DOHH2 (cell line): ENCODE results near the gene TP53I11.

Source experiments
- H3F3A ChIP-seq: fragments of 200-600 bp; sonication (generic), shearing (Covaris generic); 2 replicates; pipeline ENCODE4 v1.6.0; 2016; ENCODE audit warnings: antibody characterized with exemption, mild to moderate bottlenecking; ENCODE audit not compliant: control insufficient read depth, insufficient read depth
- H3K27ac ChIP-seq: fragments of 200-600 bp; sonication (generic); 2 replicates; pipeline ENCODE4 v1.5.1; 2014; ENCODE audit warnings: low read depth, mild to moderate bottlenecking, low read length, moderate library complexity
- H3K27me3 ChIP-seq: fragments of 200-600 bp; sonication (generic); 2 replicates; pipeline ENCODE4 v1.6.1; 2014; ENCODE audit warnings: mild to moderate bottlenecking, low read length, mixed read lengths; ENCODE audit not compliant: control insufficient read depth
- H3K36me3 ChIP-seq: fragments of 200-600 bp; sonication (generic); 2 replicates; pipeline ENCODE4 v1.6.1; 2014; ENCODE audit warnings: mild to moderate bottlenecking, low read length, moderate library complexity, mixed read lengths; ENCODE audit not compliant: control insufficient read depth
- H3K4me1 ChIP-seq: fragments of 200-600 bp; sonication (generic); 2 replicates; pipeline ENCODE4 v1.6.1; 2014; ENCODE audit warnings: mild to moderate bottlenecking, low read length, mixed read lengths; ENCODE audit not compliant: control insufficient read depth
- H3K4me2 ChIP-seq: fragments of 200-600 bp; sonication (generic); 2 replicates; pipeline ENCODE4 v1.6.0; 2014; ENCODE audit warnings: mild to moderate bottlenecking, low read length, moderate library complexity
- H3K4me3 ChIP-seq: fragments of 200-600 bp; sonication (generic); 2 replicates; pipeline ENCODE4 v1.5.1; 2014; ENCODE audit warnings: mild to moderate bottlenecking, low read length, mixed read lengths
- H3K79me2 ChIP-seq: fragments of 200-600 bp; sonication (generic); 2 replicates; pipeline ENCODE4 v1.6.1; 2014; ENCODE audit warnings: mild to moderate bottlenecking, low read length, mixed read lengths; ENCODE audit not compliant: control insufficient read depth
- H3K9me2 ChIP-seq: fragments of 200-600 bp; sonication (generic); replicated peaks from 2 replicates; pipeline ENCODE4 v1.6.1; 2014; ENCODE audit warnings: mild to moderate bottlenecking, low read length, mixed read lengths; ENCODE audit not compliant: control insufficient read depth
- H3K9me3 ChIP-seq: fragments of 200-600 bp; sonication (generic); 2 replicates; pipeline ENCODE4 v1.6.1; 2014; ENCODE audit warnings: antibody characterized with exemption, low read length, mixed read lengths; ENCODE audit not compliant: control insufficient read depth, insufficient read depth
- H4K20me1 ChIP-seq: fragments of 200-600 bp; sonication (generic); 2 replicates; pipeline ENCODE4 v1.6.0; 2014; ENCODE audit warnings: low read depth, mild to moderate bottlenecking, antibody characterized with exemption, low read length, moderate library complexity; ENCODE audit not compliant: control insufficient read depth, insufficient read depth
- EZH2phosphoT487 ChIP-seq: fragments of 200-600 bp; sonication (generic); IDR thresholded peaks from 2 replicates; pipeline ENCODE4 v1.6.1; 2017; ENCODE audit warnings: borderline replicate concordance, mild to moderate bottlenecking, antibody characterized with exemption, low read length, moderate library complexity, mixed read lengths
- TF ChIP-seq, protein P1 (sequence below): fragments of 200-600 bp; sonication (generic); IDR thresholded peaks from one replicate; pipeline ENCODE4 v1.5.1; 2014; ENCODE audit warnings: antibody characterized with exemption, mild to moderate bottlenecking, low read depth, low read length; ENCODE audit not compliant: poor library complexity, severe bottlenecking

TP53I11 gene

DNA sequence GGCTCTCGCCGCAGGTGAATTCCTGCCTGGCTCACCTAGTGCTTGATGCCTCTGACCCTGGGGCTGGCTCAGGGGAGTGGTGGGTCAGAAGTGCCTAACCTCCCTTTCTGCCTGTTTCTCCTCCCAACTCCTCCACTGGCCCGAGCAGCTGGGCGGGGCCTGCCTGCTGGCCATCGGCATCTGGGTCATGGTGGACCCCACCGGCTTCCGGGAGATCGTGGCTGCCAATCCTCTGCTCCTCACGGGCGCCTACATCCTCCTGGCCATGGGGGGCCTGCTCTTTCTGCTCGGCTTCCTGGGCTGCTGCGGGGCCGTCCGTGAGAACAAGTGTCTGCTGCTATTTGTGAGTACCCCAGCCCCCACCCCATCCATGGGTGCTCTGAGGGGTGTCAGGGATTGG lies 41.1 kb downstream of the TP53I11 start:
- Histone ChIP-seq H3K4me2 (no peak overlapping the region), H3K4me1 (peaks cover 17% of the 10 kb centered on the region)

DNA sequence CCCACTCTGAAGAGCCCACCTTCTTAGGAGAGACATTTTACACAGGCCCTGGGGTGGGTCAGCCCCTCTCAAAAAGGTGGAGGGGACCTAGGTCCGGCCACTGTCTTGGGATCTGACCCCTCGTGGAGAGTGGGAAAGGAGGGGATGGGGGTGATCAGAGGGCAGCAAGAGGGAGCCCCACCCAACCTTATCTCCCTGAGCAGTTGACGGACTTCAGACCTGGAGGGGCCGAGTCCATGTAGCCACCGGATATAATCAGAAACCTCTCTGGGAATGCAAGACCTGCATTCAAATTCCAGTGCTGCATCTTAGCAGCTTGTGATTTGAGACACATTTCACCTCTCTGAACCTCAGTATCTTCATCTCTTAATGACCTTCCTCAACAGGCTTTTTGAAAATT lies 44.0 kb downstream of the TP53I11 start:
- no peaks in the 10 kb centered on the region for H3K9me2 ChIP-seq
- TF ChIP-seq EZH2phosphoT487: no peak
- TF ChIP-seq, protein P1, sequence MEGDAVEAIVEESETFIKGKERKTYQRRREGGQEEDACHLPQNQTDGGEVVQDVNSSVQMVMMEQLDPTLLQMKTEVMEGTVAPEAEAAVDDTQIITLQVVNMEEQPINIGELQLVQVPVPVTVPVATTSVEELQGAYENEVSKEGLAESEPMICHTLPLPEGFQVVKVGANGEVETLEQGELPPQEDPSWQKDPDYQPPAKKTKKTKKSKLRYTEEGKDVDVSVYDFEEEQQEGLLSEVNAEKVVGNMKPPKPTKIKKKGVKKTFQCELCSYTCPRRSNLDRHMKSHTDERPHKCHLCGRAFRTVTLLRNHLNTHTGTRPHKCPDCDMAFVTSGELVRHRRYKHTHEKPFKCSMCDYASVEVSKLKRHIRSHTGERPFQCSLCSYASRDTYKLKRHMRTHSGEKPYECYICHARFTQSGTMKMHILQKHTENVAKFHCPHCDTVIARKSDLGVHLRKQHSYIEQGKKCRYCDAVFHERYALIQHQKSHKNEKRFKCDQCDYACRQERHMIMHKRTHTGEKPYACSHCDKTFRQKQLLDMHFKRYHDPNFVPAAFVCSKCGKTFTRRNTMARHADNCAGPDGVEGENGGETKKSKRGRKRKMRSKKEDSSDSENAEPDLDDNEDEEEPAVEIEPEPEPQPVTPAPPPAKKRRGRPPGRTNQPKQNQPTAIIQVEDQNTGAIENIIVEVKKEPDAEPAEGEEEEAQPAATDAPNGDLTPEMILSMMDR: no peak
- no peaks in the 10 kb centered on the region for H3K79me2 ChIP-seq
- H4K20me1 ChIP-seq: no peaks in the 10 kb centered on the region
- H3K4me3 ChIP-seq: no peak overlapping the region
- H3K4me2 ChIP-seq: no peak overlapping the region
- H3K27ac ChIP-seq: no peak overlapping the region
- no peaks in the 10 kb centered on the region; the same call in 1 of the 2 replicates for H3K27me3 ChIP-seq
- H3F3A ChIP-seq: no peaks in the 10 kb centered on the region
- H3K36me3 ChIP-seq: no peaks in the 10 kb centered on the region
- H3K4me1 ChIP-seq: peaks cover 15% of the 10 kb centered on the region
- H3K9me3 ChIP-seq: no peaks in the 10 kb centered on the region

More for the DNA sequence above, 41.1 kb downstream of the TP53I11 start:
- Histone ChIP-seq H3K9me3 (no peaks in the 10 kb centered on the region), H3K4me3 (no peak overlapping the region), H3F3A (no peaks in the 10 kb centered on the region), H3K9me2 (no peaks in the 10 kb centered on the region), H3K27ac (no peak overlapping the region), H3K79me2 (no peaks in the 10 kb centered on the region), H4K20me1 (no peaks in the 10 kb centered on the region), H3K27me3 (no peaks in the 10 kb centered on the region), H3K36me3 (no peaks in the 10 kb centered on the region)
- TF ChIP-seq, protein P1: no peak
- no peak for TF ChIP-seq EZH2phosphoT487

DNA sequence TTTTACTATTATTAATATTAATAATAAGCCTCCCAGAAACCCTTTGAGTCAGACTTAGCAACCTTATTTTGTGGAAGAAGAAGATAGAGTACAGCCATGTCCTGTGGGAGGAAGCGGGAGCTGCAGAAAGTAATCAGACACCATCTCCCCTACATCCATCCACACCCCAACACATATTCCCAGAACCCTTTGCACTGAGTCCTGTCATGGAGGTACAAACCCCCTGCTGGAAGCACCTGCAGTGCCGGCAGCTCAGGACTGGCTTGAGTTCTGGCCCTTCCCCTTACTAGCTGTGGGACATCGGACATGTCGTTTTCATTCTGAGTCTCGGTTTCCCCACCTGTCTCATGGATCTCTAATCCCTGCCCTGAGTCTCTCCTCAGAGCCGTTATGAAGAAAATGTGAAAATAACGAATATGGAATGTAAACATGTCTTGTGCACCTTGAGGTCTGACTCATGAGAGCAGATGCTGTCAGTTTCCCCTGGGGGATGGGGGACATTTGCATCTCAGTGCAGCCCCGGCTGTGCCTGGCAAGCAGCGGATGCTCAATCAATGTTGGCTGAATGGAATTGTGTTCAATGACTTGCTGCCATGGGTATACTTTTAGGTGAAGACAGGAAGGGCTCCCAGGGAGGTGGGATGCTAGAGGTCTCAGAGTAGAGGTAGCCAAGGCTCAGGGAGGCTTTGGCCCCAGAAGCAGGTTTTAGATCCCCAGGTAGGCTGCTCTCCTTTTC lies 45.4 kb downstream of the TP53I11 start:
- Histone ChIP-seq H3K9me2 (no peaks in the 10 kb centered on the region), H3K4me1 (peaks cover 11% of the 10 kb centered on the region), H3K36me3 (no peaks in the 10 kb centered on the region), H3K27me3 (no peaks in the 10 kb centered on the region; the same call in 1 of the 2 replicates), H3K27ac (no peak overlapping the region), H4K20me1 (no peaks in the 10 kb centered on the region), H3F3A (no peaks in the 10 kb centered on the region), H3K9me3 (no peaks in the 10 kb centered on the region), H3K4me2 (peak overlapping the region; percentile 59), H3K79me2 (no peaks in the 10 kb centered on the region), H3K4me3 (peak overlapping the region; percentile 29; the same call in 1 of the 2 replicates)
- TF ChIP-seq, protein P1: no peak
- no peak for TF ChIP-seq EZH2phosphoT487
